HG03066 (cell line): Measurements from ENCODE around the gene TAF11L9.
"Not testable (repeated sequence)": the region's sequence is repeated elsewhere in the genome, so short reads cannot be mapped to it uniquely, and the experiment has no call there.

Experiments used
- ATAC-seq: cut with Tn5 transposase; IDR thresholded peaks from one replicate; pipeline ENCODE4 v1.9.1; 2021; ENCODE audit warnings: low read depth; ENCODE audit not compliant: unreplicated experiment

The TAF11L9 gene

DNA sequence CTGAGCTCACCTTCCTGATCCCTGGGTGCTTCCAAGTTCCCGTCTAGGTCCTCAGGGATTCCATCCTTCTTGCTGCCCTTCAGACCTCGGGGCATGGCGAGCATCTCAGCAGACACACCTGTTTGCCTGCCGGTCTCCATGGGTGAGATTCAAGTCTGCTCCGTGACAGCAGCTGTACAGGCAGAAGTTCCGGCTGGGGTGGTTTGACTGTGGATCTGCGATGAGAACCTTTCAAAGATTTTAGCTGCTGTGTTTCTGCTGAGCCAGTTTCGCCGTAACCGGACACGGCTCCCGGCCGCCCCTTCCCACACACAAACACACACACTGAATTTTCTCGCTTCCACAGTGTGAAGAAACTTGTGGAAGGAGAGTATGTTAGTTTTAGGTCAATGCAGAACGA lies at the start of gene TAF11L9:
Gene TAF11L9 (minus strand): TSS at position 140 of the 400 bp plus-strand sequence.
- not testable (repeated sequence) for ATAC-seq

DNA sequence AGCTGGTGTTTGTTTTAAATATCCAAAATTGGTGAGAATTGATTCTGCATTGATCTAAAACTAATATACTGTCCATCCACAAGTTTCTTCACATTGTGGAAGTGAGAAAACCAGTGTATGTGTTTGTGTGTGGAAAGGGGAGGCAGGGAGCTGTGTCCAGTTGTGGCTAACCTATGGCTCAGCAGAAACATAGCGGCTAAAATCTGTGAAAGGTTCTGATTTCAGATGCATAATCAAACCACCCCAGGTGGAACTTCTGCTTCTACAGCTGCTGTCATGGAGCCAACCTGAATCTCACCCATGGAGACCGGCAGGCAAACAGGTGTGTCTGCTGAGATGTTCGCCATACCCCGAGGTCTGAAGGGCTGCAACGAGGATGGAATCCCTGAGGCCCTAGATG lies 40.0 kb upstream of the TAF11L9 start, which contains the start of gene TAF11L14:
Gene TAF11L14 (plus strand): TSS at position 301 of the 400 bp plus-strand sequence.
- ATAC-seq, result no peak

DNA sequence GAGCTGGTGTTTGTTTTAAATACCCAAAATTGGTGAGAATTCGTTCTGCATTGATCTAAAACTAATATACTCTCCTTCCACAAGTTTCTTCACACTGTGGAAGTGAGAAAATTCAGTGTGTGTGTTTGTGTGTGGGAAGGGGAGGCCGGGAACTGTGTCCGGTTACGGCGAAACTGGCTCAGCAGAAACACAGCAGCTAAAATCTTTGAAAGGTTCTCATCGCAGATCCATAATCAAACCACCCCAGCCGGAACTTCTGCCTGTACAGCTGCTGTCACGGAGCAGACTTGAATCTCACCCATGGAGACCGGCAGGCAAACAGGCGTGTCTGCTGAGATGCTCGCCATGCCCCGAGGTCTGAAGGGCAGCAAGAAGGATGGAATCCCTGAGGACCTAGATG lies 37.6 kb upstream of the TAF11L9 start, which contains the start of gene TAF11L13:
Gene TAF11L13 (plus strand): TSS at position 301 of the 400 bp plus-strand sequence.
- not testable (repeated sequence) for ATAC-seq

DNA sequence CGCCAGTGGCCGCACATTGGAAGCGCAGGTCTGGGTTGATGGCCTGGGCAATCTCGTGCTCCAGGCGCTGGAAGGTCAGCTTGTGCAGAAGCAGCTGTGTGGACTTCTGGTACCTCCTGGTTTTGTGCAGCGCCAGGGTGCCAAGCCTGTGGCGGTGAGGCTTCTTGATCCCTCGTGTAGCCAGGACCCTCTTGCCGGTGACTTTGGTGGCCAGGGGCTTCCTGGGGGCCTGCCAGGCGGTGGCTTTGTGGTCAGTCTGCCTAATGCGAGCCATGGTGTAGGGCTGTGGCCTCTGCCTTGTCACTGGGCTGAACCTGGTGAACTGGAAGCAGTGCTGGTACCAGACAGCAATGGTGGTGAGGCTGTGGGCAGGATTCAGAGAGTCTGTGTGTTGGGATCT lies 31.5 kb upstream of the TAF11L9 start:
- ATAC-seq, result no peak

DNA sequence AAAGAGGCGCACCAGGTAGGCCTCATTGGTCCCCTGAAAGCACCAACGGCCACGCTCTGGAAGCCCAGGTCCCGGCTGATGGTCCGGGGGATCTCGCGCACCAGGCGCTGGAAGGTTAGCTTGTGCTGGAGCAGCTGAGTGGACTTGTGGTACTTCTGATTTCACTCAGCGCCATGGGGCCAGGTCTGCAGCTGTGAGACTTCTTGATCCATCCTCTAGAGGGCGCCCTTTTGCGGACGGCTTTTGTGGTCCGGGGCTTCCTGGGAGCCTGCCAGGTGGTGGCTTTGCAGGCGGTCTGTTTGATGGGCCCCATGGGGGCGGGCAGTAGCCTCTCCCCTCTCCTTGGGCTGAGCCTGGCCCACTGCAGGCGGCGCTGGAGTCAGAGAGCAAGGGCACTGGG lies 26.4 kb upstream of the TAF11L9 start:
- ATAC-seq, result no peak

DNA sequence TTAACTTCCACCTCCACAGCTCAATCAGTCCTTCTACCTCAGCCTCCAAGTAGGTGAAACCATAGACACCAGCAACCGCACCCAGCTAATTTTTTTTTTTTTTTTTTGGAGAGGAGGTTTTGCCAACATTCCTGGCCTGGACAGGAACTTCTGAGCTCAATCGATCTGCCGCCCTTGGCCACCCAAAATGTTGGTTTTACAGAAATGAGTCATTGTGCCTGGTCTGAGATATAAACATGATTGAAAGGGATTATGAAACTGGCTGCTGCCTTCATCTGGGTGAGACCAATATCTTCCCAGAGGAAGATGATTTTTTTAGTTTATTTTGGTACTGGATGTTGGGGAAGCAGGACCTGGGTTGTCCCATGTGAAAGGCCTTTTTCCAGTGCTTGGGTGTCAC lies 25.2 kb upstream of the TAF11L9 start:
- no peak for ATAC-seq

DNA sequence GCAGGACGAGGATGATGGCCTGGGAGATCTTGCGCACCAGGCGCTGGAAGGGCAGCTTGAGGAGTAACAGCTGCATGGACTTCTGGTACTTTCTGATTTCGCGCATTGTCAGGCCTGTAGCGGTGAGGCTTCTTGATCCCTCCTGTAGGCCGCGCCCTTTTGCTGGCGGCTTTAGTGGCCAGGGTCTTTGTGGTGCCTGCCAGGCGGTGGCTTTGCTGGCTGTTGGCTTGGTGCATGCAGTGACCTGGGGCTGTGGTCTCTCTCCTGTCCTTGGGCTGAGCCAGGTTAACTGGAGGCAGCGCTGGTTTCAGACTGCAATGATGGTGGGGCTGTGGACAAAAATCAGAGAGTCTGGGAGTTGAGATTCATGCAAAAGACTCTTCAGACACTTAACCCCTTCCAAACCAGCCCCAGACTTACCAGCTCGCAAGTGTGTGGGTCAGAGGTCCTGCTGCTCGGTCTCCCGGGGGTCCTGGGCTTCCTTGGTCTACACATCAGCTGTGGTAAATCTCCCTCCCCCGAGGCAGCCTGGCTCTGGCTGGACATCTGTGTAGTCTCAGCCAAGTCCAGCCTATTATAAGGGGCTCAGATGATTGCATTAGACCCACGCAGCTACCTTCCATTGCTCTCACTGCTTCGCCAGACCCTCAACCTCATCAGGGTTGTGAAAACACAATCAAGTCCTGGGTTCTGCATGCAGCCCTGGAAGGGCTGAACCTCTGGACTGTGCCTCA lies 20.8 kb upstream of the TAF11L9 start:
- ATAC-seq, result no peak

DNA sequence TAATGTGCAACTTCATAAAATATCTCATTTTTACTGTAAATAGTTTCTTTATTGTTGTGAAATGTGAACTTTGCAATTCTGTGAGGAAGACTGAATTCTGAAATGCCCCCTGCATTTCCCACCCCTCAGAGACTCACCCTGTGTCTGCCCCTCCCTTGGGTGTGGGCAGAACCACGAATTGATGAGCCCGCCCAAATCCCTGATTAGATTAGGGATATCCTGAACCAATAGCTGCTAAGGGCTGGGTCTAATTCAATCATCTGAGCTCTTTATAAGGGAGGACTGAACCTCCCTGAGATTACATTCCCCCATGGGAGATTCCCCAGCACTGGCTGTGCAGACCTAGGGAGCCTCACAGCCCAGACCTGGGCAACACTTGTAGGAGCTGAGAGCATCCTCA lies 15.9 kb upstream of the TAF11L9 start, which contains the start of gene TAF11L12:
Gene TAF11L12 (plus strand): TSS at position 301 of the 400 bp plus-strand sequence.
- not testable (repeated sequence) for ATAC-seq

DNA sequence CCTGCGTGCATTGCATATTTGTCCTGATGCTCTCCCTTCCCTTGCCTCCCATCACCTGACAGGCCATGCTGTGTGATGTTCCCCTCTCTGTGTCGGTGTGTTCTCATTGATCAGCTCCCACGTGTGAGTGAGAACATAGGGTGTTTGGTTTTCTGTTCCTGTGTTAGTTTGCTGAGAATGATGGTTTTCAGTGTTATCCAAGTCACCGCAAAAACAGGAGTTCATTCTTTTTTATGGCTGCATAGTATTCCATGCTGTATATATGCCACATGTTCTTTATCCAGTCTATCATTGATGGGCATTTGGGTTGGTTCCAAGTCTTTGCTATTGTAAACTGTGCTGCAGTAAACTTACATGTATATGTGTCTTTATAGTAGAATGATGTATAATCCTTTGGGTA lies 13.3 kb upstream of the TAF11L9 start:
- ATAC-seq, result not testable (repeated sequence)

DNA sequence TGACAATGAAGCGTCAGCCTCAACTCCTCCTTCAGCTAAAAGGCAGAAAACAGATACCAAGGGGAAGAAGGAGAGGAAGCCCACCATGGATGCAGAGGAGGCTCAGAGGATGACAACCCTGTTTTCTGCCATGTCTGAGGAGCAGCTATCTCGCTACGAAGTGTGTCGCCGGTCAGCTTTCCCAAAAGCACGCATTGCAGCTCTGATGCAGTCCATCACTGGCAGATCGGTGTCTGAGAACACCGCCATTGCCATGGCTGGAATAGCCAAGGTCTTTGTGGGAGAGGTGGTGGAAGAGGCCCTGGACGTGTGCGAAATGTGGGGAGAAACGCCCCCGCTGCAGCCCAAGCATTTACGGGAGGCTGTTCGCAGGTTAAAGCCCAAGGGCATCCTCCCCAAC lies 10.8 kb upstream of the TAF11L9 start:
- ATAC-seq, result no peak

DNA sequence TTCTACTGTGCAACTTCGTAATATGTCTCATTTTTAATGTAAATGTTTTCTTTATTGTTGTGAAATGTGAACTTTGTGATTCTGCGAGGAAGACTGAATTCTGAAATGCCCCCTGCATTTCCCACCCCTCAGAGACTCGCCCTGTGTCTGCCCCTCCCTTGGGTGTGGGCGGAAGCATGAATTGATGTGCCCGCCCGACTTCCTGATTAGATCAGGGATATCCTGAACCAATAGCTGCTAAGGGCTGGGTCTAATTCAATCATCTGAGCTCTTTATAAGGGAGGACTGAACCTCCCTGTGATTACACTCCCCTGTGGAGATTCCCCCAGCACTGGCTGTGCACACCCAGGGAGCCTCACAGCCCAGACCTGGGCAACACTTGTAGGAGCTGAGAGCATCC lies 9.7 kb upstream of the TAF11L9 start, which contains the start of gene TAF11L11:
Gene TAF11L11 (plus strand): TSS at position 304 of the 400 bp plus-strand sequence.
- ATAC-seq, result not testable (repeated sequence)

DNA sequence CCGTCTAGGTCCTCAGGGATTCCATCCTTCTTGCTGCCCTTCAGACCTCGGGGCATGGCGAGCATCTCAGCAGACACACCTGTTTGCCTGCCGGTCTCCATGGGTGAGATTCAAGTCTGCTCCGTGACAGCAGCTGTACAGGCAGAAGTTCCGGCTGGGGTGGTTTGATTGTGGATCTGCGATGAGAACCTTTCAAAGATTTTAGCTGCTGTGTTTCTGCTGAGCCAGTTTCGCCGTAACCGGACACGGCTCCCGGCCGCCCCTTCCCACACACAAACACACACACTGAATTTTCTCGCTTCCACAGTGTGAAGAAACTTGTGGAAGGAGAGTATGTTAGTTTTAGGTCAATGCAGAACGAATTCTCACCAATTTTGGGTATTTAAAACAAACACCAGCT lies 3.5 kb upstream of the TAF11L9 start, which contains the start of gene TAF11L10:
Gene TAF11L10 (minus strand): TSS at position 101 of the 400 bp plus-strand sequence.
- not testable (repeated sequence) for ATAC-seq

DNA sequence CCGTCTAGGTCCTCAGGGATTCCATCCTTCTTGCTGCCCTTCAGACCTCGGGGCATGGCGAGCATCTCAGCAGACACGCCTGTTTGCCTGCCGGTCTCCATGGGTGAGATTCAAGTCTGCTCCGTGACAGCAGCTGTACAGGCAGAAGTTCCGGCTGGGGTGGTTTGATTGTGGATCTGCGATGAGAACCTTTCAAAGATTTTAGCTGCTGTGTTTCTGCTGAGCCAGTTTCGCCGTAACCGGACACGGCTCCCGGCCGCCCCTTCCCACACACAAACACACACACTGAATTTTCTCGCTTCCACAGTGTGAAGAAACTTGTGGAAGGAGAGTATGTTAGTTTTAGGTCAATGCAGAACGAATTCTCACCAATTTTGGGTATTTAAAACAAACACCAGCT lies 3.3 kb downstream of the TAF11L9 start, which contains the start of gene TAF11L8:
Gene TAF11L8 (minus strand): TSS at position 101 of the 400 bp plus-strand sequence.
- ATAC-seq, result not testable (repeated sequence)

DNA sequence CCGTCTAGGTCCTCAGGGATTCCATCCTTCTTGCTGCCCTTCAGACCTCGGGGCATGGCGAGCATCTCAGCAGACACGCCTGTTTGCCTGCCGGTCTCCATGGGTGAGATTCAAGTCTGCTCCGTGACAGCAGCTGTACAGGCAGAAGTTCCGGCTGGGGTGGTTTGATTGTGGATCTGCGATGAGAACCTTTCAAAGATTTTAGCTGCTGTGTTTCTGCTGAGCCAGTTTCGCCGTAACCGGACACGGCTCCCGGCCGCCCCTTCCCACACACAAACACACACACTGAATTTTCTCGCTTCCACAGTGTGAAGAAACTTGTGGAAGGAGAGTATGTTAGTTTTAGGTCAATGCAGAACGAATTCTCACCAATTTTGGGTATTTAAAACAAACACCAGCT lies 8.5 kb downstream of the TAF11L9 start, which contains the start of gene TAF11L7:
Gene TAF11L7 (minus strand): TSS at position 101 of the 400 bp plus-strand sequence.
- ATAC-seq, result not testable (repeated sequence)
